ENCODE measurements around the gene TSPAN11. TPM values are rescaled to one million over a fixed set of nuclear protein-coding genes. Genes with fewer than 3 reads are reported as not detected.

The TSPAN11 gene
- total RNA-seq, 1 experiment from 2014 or later: not detected

DNA sequence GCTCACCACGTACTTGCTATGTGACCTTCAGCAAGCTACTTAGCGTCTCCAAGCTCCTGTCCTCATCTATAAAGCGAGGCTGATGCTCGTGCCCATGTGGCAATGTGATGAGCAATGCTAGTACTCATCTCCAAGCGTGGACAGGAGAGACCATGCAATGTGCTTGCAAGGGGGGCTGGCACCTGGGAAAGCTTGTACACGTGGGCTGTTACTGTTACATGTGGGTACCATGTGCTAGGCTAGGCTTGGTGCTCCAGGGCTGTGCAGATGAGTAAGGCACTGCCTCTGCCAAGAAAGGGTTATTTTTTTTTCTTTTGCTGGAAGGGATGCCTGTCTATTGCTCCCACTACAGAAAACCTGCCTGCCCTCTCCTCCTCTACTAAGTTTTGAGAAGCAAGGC lies 46.6 kb downstream of the TSPAN11 start:
- CTCF ChIA-PET: no interaction called here
- POLR2A ChIA-PET: no interaction called here
- no peak overlapping the region for H3K27ac ChIP-seq (ENCODE audit: low read length)
- ATAC-seq: no peak
- BruUV-seq (replicated peaks): no TSS peak
- intact Hi-C loops (cut with micrococcal nuclease; ENCODE audit: unreplicated experiment) (no loop called here), in situ Hi-C loops (cut with HindIII; ENCODE audit: low pct_unique_long_range_greater_than_20kb, low sequenced_read_pairs) (no loop called here)
- H3K4me3 ChIP-seq (ENCODE audit: low read depth in 2 of 2, low read length in 2 of 2): no peak overlapping the region
- peaks cover 41% of the 10 kb centered on the region for H3K27me3 ChIP-seq (ENCODE audit: control insufficient read depth, insufficient read depth, low read length)
- H3K9me3 ChIP-seq (ENCODE audit: control insufficient read depth, insufficient read depth, low read depth, low read length): no peaks in the 10 kb centered on the region
- TF ChIP-seq SIN3A (IDR thresholded peaks at IDR 0.05; ENCODE audit: borderline replicate concordance, insufficient read depth, low read depth, low read length): no peak
- TF ChIP-seq, protein P1, sequence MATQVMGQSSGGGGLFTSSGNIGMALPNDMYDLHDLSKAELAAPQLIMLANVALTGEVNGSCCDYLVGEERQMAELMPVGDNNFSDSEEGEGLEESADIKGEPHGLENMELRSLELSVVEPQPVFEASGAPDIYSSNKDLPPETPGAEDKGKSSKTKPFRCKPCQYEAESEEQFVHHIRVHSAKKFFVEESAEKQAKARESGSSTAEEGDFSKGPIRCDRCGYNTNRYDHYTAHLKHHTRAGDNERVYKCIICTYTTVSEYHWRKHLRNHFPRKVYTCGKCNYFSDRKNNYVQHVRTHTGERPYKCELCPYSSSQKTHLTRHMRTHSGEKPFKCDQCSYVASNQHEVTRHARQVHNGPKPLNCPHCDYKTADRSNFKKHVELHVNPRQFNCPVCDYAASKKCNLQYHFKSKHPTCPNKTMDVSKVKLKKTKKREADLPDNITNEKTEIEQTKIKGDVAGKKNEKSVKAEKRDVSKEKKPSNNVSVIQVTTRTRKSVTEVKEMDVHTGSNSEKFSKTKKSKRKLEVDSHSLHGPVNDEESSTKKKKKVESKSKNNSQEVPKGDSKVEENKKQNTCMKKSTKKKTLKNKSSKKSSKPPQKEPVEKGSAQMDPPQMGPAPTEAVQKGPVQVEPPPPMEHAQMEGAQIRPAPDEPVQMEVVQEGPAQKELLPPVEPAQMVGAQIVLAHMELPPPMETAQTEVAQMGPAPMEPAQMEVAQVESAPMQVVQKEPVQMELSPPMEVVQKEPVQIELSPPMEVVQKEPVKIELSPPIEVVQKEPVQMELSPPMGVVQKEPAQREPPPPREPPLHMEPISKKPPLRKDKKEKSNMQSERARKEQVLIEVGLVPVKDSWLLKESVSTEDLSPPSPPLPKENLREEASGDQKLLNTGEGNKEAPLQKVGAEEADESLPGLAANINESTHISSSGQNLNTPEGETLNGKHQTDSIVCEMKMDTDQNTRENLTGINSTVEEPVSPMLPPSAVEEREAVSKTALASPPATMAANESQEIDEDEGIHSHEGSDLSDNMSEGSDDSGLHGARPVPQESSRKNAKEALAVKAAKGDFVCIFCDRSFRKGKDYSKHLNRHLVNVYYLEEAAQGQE (IDR thresholded peaks at IDR 0.05; ENCODE audit: insufficient read depth in 1 of 2, low read depth in 2 of 2, low read length in 1 of 2): no peak
- TF ChIP-seq TCF7L2 (IDR thresholded peaks at IDR 0.05; ENCODE audit: low read depth, low read length): no peak
- TF ChIP-seq, protein P2, sequence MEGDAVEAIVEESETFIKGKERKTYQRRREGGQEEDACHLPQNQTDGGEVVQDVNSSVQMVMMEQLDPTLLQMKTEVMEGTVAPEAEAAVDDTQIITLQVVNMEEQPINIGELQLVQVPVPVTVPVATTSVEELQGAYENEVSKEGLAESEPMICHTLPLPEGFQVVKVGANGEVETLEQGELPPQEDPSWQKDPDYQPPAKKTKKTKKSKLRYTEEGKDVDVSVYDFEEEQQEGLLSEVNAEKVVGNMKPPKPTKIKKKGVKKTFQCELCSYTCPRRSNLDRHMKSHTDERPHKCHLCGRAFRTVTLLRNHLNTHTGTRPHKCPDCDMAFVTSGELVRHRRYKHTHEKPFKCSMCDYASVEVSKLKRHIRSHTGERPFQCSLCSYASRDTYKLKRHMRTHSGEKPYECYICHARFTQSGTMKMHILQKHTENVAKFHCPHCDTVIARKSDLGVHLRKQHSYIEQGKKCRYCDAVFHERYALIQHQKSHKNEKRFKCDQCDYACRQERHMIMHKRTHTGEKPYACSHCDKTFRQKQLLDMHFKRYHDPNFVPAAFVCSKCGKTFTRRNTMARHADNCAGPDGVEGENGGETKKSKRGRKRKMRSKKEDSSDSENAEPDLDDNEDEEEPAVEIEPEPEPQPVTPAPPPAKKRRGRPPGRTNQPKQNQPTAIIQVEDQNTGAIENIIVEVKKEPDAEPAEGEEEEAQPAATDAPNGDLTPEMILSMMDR (IDR thresholded peaks at IDR 0.05): no peak
- no peaks in the 10 kb centered on the region for H3K36me3 ChIP-seq (ENCODE audit: control insufficient read depth, insufficient read depth, low read length)
- no peaks in the 10 kb centered on the region for H3K4me1 ChIP-seq (ENCODE audit: control insufficient read depth, insufficient read depth, low read length)
- no peak for DNase-seq (ENCODE audit: low read depth, low spot score)

DNA sequence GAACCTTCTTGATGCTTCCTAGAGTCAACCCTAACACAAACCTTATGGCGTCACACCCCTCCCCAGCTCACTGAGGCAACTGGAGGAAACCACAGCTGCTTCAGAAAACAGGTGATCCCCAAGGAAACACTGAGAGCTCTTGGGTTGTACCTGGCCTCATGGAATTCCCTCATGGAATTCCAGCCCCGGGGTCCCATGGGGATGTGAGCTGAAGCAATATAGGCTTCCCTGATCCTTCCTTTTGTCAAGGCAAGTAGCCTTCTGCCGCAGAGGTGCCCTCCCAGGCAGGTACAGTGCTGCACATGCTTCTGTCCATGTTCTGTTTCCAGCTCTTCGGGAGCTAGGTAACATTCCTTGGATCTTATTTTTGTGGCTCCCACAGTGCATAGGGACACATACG lies 47.3 kb downstream of the TSPAN11 start:
- no peak for TF ChIP-seq POLR2AphosphoS5 (IDR thresholded peaks at IDR 0.05; ENCODE audit: low read depth, low read length)
- TF ChIP-seq, protein P2 (IDR thresholded peaks at IDR 0.05): no peak
- no peak for TF ChIP-seq SIN3A (IDR thresholded peaks at IDR 0.05; ENCODE audit: borderline replicate concordance, insufficient read depth, low read depth, low read length)
- TF ChIP-seq TCF7L2 (IDR thresholded peaks at IDR 0.05; ENCODE audit: low read depth, low read length): no peak
- TF ChIP-seq, protein P1 (IDR thresholded peaks at IDR 0.05; ENCODE audit: insufficient read depth in 1 of 2, low read depth in 2 of 2, low read length in 1 of 2): no peak
- no peaks in the 10 kb centered on the region for H3K9me3 ChIP-seq (ENCODE audit: control insufficient read depth, insufficient read depth, low read depth, low read length)
- H3K27ac ChIP-seq (ENCODE audit: low read length): no peak overlapping the region
- ChIA-PET POLR2A (no interaction called here), CTCF (no interaction called here)
- in situ Hi-C loops (cut with HindIII; ENCODE audit: low pct_unique_long_range_greater_than_20kb, low sequenced_read_pairs) (no loop called here), intact Hi-C loops (cut with micrococcal nuclease; ENCODE audit: unreplicated experiment) (no loop called here)
- H3K36me3 ChIP-seq (ENCODE audit: control insufficient read depth, insufficient read depth, low read length): no peaks in the 10 kb centered on the region
- ATAC-seq (no peak), DNase-seq (ENCODE audit: low read depth, low spot score) (no peak)
- H3K27me3 ChIP-seq (ENCODE audit: control insufficient read depth, insufficient read depth, low read length): peaks cover 34% of the 10 kb centered on the region
- no TSS peak for BruUV-seq (replicated peaks)
- H3K4me3 ChIP-seq (ENCODE audit: low read depth in 2 of 2, low read length in 2 of 2): no peak overlapping the region
- no peaks in the 10 kb centered on the region for H3K4me1 ChIP-seq (ENCODE audit: control insufficient read depth, insufficient read depth, low read length)
